Measurements from ENCODE around the gene PPP6R3. TPM values are rescaled to one million over a fixed set of nuclear protein-coding genes. Genes with fewer than 3 reads are reported as not detected.
A peak's percentile ranks its signal among the peaks of the same experiment; 100 is the strongest.

Gene PPP6R3
- total RNA-seq, 1 donor from 2014 or later: 142 TPM

- Mint-ChIP-seq H3K27me3 (ENCODE audit: insufficient read depth) (no peaks in the 10 kb centered on the region), H3K27ac (no peak overlapping the region), H3K4me1 (ENCODE audit: low read depth) (peaks cover 26% of the 10 kb centered on the region), H3K4me3 (no peak overlapping the region), H3K36me3 (ENCODE audit: low read depth) (peaks cover 39% of the 10 kb centered on the region), H3K9me3 (no peaks in the 10 kb centered on the region)
- no peak for DNase-seq (ENCODE audit: low spot score)
- intact Hi-C loops (cut with micrococcal nuclease): loop anchor here (5.0 kb wide), 1 partner anchor 125 kb away; no protein-coding TSS in a partner anchor
Observed at GRCh38 chr11:68517121-68517741, 56.7 kb downstream of the PPP6R3 start.

GRCh38 chr11:68518191-68518590 is 57.6 kb downstream of the PPP6R3 start:
- Mint-ChIP-seq H3K4me1 (ENCODE audit: low read depth) (peaks cover 31% of the 10 kb centered on the region), H3K4me3 (no peak overlapping the region), H3K36me3 (ENCODE audit: low read depth) (peaks cover 45% of the 10 kb centered on the region), H3K27me3 (ENCODE audit: insufficient read depth) (no peaks in the 10 kb centered on the region), H3K9me3 (no peaks in the 10 kb centered on the region), H3K27ac (no peak overlapping the region)
- intact Hi-C loops (cut with micrococcal nuclease): loop anchor here (5.0 kb wide), 1 partner anchor 124 kb away; no protein-coding TSS in a partner anchor
- DNase-seq (ENCODE audit: low spot score): no peak

- no peaks in the 10 kb centered on the region for H3K27me3 Mint-ChIP-seq (ENCODE audit: insufficient read depth)
- no peak overlapping the region for H3K4me3 Mint-ChIP-seq
- intact Hi-C loops (cut with micrococcal nuclease): no loop called here
- DNase-seq (ENCODE audit: low spot score): no peak
- peaks cover 60% of the 10 kb centered on the region for H3K36me3 Mint-ChIP-seq (ENCODE audit: low read depth)
- peaks cover 53% of the 10 kb centered on the region for H3K4me1 Mint-ChIP-seq (ENCODE audit: low read depth)
- no peaks in the 10 kb centered on the region for H3K9me3 Mint-ChIP-seq
- no peak overlapping the region for H3K27ac Mint-ChIP-seq
Observed at GRCh38 chr11:68521969-68522652, 61.6 kb downstream of the PPP6R3 start.

GRCh38 chr11:68523033-68523432 is 62.5 kb downstream of the PPP6R3 start:
- no peak for DNase-seq (ENCODE audit: low spot score)
- no peaks in the 10 kb centered on the region for H3K9me3 Mint-ChIP-seq
- H3K4me1 Mint-ChIP-seq (ENCODE audit: low read depth): peaks cover 59% of the 10 kb centered on the region
- H3K27ac Mint-ChIP-seq: no peak overlapping the region
- intact Hi-C loops (cut with micrococcal nuclease): no loop called here
- H3K36me3 Mint-ChIP-seq (ENCODE audit: low read depth): peaks cover 64% of the 10 kb centered on the region
- no peaks in the 10 kb centered on the region for H3K27me3 Mint-ChIP-seq (ENCODE audit: insufficient read depth)
- no peak overlapping the region for H3K4me3 Mint-ChIP-seq

GRCh38 chr11:68523743-68524142 is 63.2 kb downstream of the PPP6R3 start:
- Mint-ChIP-seq H3K4me3 (no peak overlapping the region), H3K27ac (no peak overlapping the region), H3K9me3 (no peaks in the 10 kb centered on the region), H3K27me3 (ENCODE audit: insufficient read depth) (no peaks in the 10 kb centered on the region), H3K36me3 (ENCODE audit: low read depth) (peaks cover 66% of the 10 kb centered on the region), H3K4me1 (ENCODE audit: low read depth) (peaks cover 66% of the 10 kb centered on the region)
- intact Hi-C loops (cut with micrococcal nuclease): no loop called here
- DNase-seq (ENCODE audit: low spot score): no peak

GRCh38 chr11:68524213-68524612 is 63.7 kb downstream of the PPP6R3 start:
- Mint-ChIP-seq H3K9me3 (no peaks in the 10 kb centered on the region), H3K36me3 (ENCODE audit: low read depth) (peaks cover 65% of the 10 kb centered on the region), H3K27ac (peak overlapping the region; percentile 24), H3K4me3 (no peak overlapping the region), H3K4me1 (ENCODE audit: low read depth) (peaks cover 68% of the 10 kb centered on the region), H3K27me3 (ENCODE audit: insufficient read depth) (no peaks in the 10 kb centered on the region)
- intact Hi-C loops (cut with micrococcal nuclease): no loop called here
- DNase-seq (ENCODE audit: low spot score): no peak

- Mint-ChIP-seq H3K9me3 (no peaks in the 10 kb centered on the region), H3K4me3 (no peak overlapping the region), H3K36me3 (ENCODE audit: low read depth) (peaks cover 68% of the 10 kb centered on the region), H3K27me3 (ENCODE audit: insufficient read depth) (no peaks in the 10 kb centered on the region), H3K27ac (peak overlapping the region; percentile 10), H3K4me1 (ENCODE audit: low read depth) (peaks cover 72% of the 10 kb centered on the region)
- no peak for DNase-seq (ENCODE audit: low spot score)
- intact Hi-C loops (cut with micrococcal nuclease): no loop called here
Observed at GRCh38 chr11:68524681-68525080, 64.1 kb downstream of the PPP6R3 start.

- H3K27me3 Mint-ChIP-seq (ENCODE audit: insufficient read depth): no peaks in the 10 kb centered on the region
- H3K4me3 Mint-ChIP-seq: no peak overlapping the region
- H3K4me1 Mint-ChIP-seq (ENCODE audit: low read depth): peaks cover 78% of the 10 kb centered on the region
- H3K36me3 Mint-ChIP-seq (ENCODE audit: low read depth): peaks cover 69% of the 10 kb centered on the region
- DNase-seq (ENCODE audit: low spot score): no peak
- intact Hi-C loops (cut with micrococcal nuclease): no loop called here
- no peak overlapping the region for H3K27ac Mint-ChIP-seq
- H3K9me3 Mint-ChIP-seq: no peaks in the 10 kb centered on the region
Observed at GRCh38 chr11:68525336-68525735, 64.8 kb downstream of the PPP6R3 start.

- DNase-seq (ENCODE audit: low spot score): no peak
- no peaks in the 10 kb centered on the region for H3K27me3 Mint-ChIP-seq (ENCODE audit: insufficient read depth)
- no peak overlapping the region for H3K4me3 Mint-ChIP-seq
- peaks cover 68% of the 10 kb centered on the region for H3K36me3 Mint-ChIP-seq (ENCODE audit: low read depth)
- intact Hi-C loops (cut with micrococcal nuclease): no loop called here
- peaks cover 83% of the 10 kb centered on the region for H3K4me1 Mint-ChIP-seq (ENCODE audit: low read depth)
- H3K27ac Mint-ChIP-seq: no peak overlapping the region
- H3K9me3 Mint-ChIP-seq: no peaks in the 10 kb centered on the region
Observed at GRCh38 chr11:68525930-68526329, 65.4 kb downstream of the PPP6R3 start.

- Mint-ChIP-seq H3K4me3 (no peak overlapping the region), H3K4me1 (ENCODE audit: low read depth) (peaks cover 72% of the 10 kb centered on the region), H3K9me3 (no peaks in the 10 kb centered on the region), H3K36me3 (ENCODE audit: low read depth) (peaks cover 59% of the 10 kb centered on the region), H3K27ac (peak overlapping the region; percentile 59), H3K27me3 (ENCODE audit: insufficient read depth) (no peaks in the 10 kb centered on the region)
- intact Hi-C loops (cut with micrococcal nuclease): no loop called here
- no peak for DNase-seq (ENCODE audit: low spot score)
Observed at GRCh38 chr11:68527585-68527984, 67.0 kb downstream of the PPP6R3 start.

- peaks cover 73% of the 10 kb centered on the region for H3K4me1 Mint-ChIP-seq (ENCODE audit: low read depth)
Observed at GRCh38 chr11:68528630-68529029, 68.1 kb downstream of the PPP6R3 start.

GRCh38 chr11:68531129-68531693 is 70.7 kb downstream of the PPP6R3 start:
- peaks cover 70% of the 10 kb centered on the region for H3K4me1 Mint-ChIP-seq (ENCODE audit: low read depth)
- H3K36me3 Mint-ChIP-seq (ENCODE audit: low read depth): peaks cover 40% of the 10 kb centered on the region
- H3K4me3 Mint-ChIP-seq: no peak overlapping the region
- H3K9me3 Mint-ChIP-seq: no peaks in the 10 kb centered on the region
- H3K27ac Mint-ChIP-seq: no peak overlapping the region
- H3K27me3 Mint-ChIP-seq (ENCODE audit: insufficient read depth): no peaks in the 10 kb centered on the region
- DNase-seq (ENCODE audit: low spot score): no peak
- intact Hi-C loops (cut with micrococcal nuclease): no loop called here

More at GRCh38 chr11:68528630-68529029, 68.1 kb downstream of the PPP6R3 start:
- Mint-ChIP-seq H3K27ac (peak overlapping the region; percentile 53), H3K36me3 (ENCODE audit: low read depth) (peaks cover 52% of the 10 kb centered on the region), H3K9me3 (no peaks in the 10 kb centered on the region), H3K27me3 (ENCODE audit: insufficient read depth) (no peaks in the 10 kb centered on the region), H3K4me3 (no peak overlapping the region)
- intact Hi-C loops (cut with micrococcal nuclease): loop anchor here (2.0 kb wide), 1 partner anchor 18 kb away; no protein-coding TSS in a partner anchor
- peak; percentile 8 for DNase-seq (ENCODE audit: low spot score)

GRCh38 chr11:68532727-68533369 is 72.3 kb downstream of the PPP6R3 start:
- H3K4me1 Mint-ChIP-seq (ENCODE audit: low read depth): peaks cover 65% of the 10 kb centered on the region
- H3K27ac Mint-ChIP-seq: no peak overlapping the region

More at GRCh38 chr11:68532727-68533369, 72.3 kb downstream of the PPP6R3 start:
- no peak overlapping the region for H3K4me3 Mint-ChIP-seq
- no peaks in the 10 kb centered on the region for H3K9me3 Mint-ChIP-seq
- intact Hi-C loops (cut with micrococcal nuclease): no loop called here
- peaks cover 33% of the 10 kb centered on the region for H3K36me3 Mint-ChIP-seq (ENCODE audit: low read depth)
- H3K27me3 Mint-ChIP-seq (ENCODE audit: insufficient read depth): no peaks in the 10 kb centered on the region
- DNase-seq (ENCODE audit: low spot score): no peak

All from activated T-helper 1 cell treated with anti-CD3 and anti-CD28 coated beads, Interleukin-12 subunit alpha, Interleukin-12 subunit beta, Interleukin-2, Interleukin-4 antibody, amounts not matched to agents 30 ng/mL and 10 ng/mL and 1 ng/mL, durations not matched to agents 14 hours and 24 hours and 36 hours (primary cell).